HG02678 (cell line): ENCODE data around the gene SCAP.

Experiments used
- ATAC-seq: cut with Tn5 transposase; IDR thresholded peaks from one replicate; pipeline ENCODE4 v1.9.1; 2021; ENCODE audit warnings: mild to moderate bottlenecking, moderate library complexity; ENCODE audit not compliant: unreplicated experiment

The SCAP gene

GRCh38 chr3:47416041-47416440 lies 59.7 kb downstream of the SCAP start:
- no peak for ATAC-seq

- no peak for ATAC-seq
These were observed 60.8 kb downstream of the SCAP start for GRCh38 chr3:47414666-47415587.

GRCh38 chr3:47414161-47414564 lies 61.6 kb downstream of the SCAP start:
- no peak for ATAC-seq

DNA sequence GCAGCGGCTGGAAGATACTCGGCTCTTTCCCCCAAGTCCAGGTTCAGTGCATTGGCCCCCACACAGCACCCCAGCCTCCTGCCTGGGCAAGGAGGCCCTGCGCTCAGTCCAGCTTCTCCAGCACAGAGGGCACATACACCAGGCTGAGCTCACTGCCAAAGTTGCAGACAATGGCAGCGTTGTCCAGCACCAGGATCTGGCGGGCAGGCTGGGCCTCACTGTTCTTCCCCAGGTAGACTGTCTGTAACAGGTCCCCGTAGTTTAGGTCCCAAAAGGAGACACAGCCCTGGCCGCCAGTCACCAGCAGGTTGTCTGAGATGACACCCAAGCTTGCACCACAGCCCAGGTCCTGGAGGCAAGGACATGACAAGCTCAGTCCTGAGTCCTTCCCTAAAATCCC lies 62.0 kb downstream of the SCAP start:
- ATAC-seq, result no peak

DNA sequence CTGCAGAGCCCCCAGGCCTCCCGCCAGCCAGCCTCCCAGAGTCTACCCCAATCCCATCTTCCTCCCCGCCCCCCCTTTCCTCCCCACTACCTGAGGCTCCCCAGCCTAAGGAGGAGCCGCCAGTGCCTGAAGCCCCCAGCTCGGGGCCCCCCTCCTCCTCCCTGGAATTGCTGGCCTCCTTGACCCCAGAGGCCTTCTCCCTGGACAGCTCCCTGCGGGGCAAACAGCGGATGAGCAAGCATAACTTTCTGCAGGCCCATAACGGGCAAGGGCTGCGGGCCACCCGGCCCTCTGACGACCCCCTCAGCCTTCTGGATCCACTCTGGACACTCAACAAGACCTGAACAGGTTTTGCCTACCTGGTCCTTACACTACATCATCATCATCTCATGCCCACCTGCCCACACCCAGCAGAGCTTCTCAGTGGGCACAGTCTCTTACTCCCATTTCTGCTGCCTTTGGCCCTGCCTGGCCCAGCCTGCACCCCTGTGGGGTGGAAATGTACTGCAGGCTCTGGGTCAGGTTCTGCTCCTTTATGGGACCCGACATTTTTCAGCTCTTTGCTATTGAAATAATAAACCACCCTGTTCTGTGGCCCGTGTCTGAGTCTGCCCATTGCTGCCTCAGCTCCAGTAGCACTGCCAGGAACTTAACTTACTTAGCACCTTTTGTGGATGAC lies 62.8 kb downstream of the SCAP start:
- no peak for ATAC-seq

GRCh38 chr3:47412453-47412756 lies 63.3 kb downstream of the SCAP start:
- no peak for ATAC-seq

- ATAC-seq, result no peak
These were observed 63.9 kb downstream of the SCAP start for GRCh38 chr3:47411696-47412452.

- ATAC-seq, result no peak
These were observed 64.7 kb downstream of the SCAP start for GRCh38 chr3:47410801-47411646.

GRCh38 chr3:47410417-47410720 lies 65.4 kb downstream of the SCAP start:
- ATAC-seq, result no peak

DNA sequence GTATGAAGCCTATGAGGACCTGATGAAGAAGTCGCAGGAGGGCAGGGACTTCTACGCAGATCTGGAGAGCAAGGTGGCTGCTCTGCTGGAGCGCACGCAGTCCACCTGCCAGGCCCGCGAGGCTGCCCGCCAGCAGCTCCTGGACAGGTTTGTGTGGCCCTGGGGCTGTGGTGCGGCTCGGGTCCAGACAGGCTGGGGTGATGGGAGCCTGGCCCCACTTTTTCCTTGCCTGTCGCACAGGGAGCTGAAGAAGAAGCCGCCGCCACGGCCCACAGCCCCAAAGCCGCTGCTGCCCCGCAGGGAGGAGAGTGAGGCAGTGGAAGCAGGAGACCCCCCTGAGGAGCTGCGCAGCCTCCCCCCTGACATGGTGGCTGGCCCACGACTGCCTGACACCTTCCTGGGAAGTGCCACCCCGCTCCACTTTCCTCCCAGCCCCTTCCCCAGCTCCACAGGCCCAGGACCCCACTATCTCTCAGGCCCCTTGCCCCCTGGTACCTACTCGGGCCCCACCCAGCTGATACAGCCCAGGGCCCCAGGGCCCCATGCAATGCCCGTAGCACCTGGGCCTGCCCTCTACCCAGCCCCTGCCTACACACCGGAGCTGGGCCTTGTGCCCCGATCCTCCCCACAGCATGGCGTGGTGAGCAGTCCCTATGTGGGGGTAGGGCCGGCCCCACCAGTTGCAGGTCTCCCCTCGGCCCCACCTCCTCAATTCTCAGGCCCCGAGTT lies 65.9 kb downstream of the SCAP start:
- no peak for ATAC-seq

GRCh38 chr3:47409284-47409683 lies 66.5 kb downstream of the SCAP start:
- no peak for ATAC-seq

- ATAC-seq, result no peak
These were observed 66.9 kb downstream of the SCAP start for GRCh38 chr3:47408839-47409229.

GRCh38 chr3:47407896-47408838 lies 67.6 kb downstream of the SCAP start:
- no peak for ATAC-seq

DNA sequence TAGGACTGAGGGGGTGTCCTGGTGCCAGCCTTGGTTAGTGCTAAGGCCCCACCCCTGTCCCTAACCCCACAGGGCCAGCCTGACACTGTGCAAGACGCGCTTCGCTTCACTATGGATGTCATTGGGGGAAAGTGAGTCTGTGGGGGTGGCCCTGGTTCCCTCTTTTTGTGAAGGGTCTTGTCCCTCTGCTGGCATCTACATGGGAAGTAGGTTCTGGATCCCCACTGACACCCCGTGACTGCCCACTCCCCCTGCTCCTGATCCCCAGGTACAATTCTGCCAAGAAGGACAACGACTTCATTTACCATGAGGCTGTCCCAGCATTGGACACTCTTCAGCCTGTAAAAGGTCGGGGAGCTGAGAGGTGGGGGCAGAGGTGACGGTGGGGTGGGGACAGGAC lies 68.5 kb downstream of the SCAP start:
- ATAC-seq, result no peak

DNA sequence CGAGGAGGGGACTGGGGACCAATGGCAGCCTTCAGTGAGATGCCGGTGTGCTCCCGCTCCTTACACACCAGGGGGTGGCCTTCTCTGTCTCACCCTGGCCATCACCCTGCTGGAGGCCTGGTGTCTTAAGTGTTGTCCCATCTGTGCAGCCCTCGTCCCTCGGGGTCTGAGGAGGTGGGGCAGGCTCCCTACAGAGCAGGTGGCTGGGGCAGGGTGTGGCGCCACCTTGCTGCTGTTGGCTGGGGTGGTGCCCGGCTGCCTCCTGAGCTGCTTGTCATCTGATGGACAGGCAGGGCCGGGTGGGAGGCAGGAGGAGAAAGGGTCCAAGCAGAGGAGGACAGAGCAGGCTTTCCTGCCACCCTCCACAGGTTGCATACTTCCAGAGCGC lies 69.0 kb downstream of the SCAP start:
- ATAC-seq, result no peak

DNA sequence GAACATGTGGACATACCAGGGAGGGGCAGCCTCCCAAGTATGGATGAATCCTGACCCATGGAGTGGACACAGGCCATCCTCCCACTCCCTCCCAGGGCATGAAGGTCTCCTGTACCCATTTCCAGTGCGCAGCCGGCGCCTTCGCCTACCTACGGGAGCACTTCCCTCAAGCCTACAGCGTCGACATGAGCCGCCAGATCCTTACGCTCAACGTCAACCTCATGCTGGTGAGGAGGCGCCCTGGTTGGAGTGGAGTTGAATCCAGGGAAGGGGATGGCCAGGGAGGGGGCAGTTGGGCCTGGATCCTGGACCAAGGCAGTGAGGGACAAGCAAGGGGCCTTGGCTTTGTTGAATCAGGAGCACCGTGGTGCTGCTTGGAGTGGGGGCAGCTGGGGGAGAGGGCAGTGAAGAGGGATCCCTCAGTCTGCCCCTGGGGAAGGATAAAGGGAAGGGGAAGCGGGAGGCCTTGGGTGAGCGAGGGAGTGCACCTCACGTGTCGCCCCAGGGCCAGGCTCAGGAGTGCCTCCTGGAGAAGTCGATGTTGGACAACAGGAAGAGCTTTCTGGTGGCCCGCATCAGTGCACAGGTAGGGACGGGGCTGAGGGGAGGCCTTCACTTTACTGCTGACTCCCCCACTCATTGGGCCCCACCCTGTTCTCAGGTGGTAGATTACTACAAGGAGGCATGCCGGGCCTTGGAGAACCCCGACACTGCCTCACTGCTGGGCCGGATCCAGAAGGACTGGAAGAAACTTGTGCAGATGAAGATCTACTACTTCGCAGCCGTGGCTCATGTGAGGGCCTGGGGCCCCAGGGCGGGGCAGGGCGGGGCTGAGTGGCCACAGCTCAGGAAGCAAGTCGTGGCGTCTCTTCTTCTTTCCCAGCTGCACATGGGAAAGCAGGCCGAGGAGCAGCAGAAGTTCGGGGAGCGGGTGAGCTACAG lies 69.7 kb downstream of the SCAP start:
- no peak for ATAC-seq

GRCh38 chr3:47404955-47405790 lies 70.6 kb downstream of the SCAP start:
- no peak for ATAC-seq
